ENCODE results near the gene SV2B. TPM values are rescaled to one million over a fixed set of nuclear protein-coding genes. Genes with fewer than 3 reads are reported as not detected.

Gene SV2B
- polyA plus RNA-seq, 4 donors = 0.79 to 1.3 (median 0.87) TPM

DNA sequence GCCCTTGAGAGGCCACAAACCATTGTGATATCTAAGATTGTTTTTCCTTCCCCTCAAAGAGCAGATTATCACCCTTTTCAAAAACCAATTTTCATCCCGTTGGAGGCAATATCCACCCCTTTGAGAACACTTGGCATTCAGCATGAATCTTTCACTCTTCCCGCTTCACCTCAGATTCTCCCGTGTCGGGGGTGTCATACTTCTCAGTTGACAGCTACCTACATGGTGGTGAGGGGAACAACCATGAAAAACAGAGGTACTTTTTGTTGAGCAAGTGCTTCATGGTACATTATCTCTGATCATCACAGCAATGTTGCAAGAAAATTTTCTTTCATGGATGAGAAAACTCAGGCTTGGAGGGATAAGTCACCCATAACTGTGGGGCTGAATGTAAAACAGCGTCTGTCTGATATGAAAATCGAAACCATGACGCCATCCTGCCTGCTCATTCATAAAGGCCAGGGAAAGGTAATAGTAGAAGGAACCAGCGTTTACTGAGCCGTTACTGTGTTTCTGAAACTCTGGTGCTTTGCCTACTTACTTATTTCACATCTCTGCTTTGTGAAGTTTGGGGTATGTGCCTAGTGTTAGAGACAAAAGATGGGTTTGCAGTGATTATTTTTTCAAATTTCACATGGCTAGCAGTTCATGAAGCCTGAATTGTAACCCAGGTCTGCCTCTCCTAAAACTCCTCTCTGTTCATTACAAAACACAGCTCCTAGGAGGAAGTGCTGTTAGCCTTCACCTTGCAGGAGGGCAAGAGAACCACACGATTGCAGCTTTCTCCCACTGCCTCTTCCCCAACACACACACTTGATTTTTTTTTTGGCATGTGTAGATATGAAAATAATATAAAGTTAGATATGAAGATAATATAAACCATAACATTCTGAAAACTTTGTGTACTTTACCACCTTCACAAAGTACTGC, 35.4 kb downstream of the SV2B start:
- no peak for DNase-seq (ENCODE audit: low read depth in 4 of 4, low spot score in 3 of 4)

GRCh38 chr15:91136386-91136923, 36.4 kb downstream of the SV2B start:
- DNase-seq (ENCODE audit: low read depth in 4 of 4, low spot score in 3 of 4) = no peak

DNA sequence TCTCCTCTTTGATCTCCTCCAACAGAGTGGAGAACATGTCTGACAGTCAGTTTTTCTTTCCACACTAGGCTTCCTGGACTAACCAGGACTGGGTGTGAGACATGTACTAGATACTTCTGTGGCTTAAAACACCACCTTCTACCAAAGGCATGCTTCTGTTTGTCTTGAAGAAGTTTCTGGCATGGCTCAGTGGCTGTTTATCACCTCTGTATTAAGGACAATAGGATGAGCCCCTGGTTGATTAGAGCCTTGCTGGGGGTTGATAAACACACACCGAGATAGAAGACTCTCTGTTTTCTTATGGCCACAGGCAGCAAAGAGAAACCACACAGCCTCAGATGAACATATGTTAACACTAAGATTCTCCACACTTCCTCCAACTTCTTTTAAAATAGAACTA, 40.5 kb downstream of the SV2B start:
- no peak for DNase-seq (ENCODE audit: low read depth in 4 of 4, low spot score in 3 of 4)

GRCh38 chr15:91141097-91141496, 41.0 kb downstream of the SV2B start:
- no peak for DNase-seq (ENCODE audit: low read depth in 4 of 4, low spot score in 3 of 4)

GRCh38 chr15:91142106-91142744, 42.2 kb downstream of the SV2B start:
- DNase-seq (ENCODE audit: low read depth in 4 of 4, low spot score in 3 of 4) = no peak

DNA sequence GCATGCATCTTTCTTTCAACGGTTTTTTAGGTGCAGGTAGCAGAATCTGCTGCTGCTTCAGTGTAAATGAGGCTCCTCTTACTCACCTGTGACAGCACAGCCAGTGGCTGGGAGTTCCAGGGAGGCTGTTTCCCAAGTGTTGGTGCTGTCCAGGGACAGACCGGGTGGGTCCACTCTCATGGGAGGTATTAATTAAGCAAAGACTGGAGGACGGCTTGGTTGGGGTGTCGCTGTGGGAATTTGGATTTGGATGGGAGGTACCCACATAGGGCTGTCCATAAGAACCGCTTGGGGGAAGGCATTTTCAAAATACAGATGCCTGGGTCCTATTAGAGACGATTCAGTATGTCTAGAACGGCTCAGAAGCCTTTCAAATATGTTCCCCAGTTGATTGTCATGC, 42.9 kb downstream of the SV2B start:
- no peak for DNase-seq (ENCODE audit: low read depth in 4 of 4, low spot score in 3 of 4)

DNA sequence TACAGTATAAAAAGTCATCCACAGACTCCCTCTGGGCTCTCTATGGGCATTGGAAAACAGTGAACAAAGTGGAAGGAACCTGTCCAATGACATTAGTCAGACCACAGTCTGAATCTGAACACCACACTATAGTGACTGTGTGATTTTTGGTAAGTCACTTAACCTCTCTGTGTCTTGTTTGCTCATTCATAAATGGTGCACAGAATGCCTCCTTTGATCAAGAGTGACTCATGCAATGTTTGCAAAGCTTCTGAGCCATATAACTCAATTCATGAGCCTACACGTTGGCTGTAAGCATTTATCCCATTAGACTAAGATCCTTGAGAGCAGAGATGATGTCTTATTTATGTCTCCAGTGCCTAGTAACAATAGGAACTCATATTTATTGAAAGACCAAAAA, 46.7 kb downstream of the SV2B start:
- no peak for DNase-seq (ENCODE audit: low read depth in 4 of 4, low spot score in 3 of 4)

DNA sequence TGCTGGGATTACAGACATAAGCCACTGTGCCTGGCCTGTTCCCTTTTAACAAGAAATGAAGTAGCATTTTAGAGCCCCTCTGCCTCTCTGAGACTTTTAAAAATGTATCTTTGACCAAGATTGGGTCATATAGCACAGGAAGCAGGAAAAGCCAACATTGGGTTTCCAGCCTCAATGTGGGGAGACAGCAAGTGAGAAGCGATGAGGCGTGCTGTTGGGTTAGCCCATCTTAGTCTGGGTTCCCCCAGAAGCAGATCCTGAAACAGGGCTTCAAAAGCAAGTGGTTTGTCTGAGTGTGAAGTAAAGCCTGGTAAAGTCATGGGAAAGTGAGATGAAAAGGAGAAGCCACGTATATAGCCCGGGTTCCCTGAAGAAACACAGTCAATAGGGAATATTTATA, 48.2 kb downstream of the SV2B start:
- DNase-seq (ENCODE audit: low read depth in 4 of 4, low spot score in 3 of 4) = no peak

DNA sequence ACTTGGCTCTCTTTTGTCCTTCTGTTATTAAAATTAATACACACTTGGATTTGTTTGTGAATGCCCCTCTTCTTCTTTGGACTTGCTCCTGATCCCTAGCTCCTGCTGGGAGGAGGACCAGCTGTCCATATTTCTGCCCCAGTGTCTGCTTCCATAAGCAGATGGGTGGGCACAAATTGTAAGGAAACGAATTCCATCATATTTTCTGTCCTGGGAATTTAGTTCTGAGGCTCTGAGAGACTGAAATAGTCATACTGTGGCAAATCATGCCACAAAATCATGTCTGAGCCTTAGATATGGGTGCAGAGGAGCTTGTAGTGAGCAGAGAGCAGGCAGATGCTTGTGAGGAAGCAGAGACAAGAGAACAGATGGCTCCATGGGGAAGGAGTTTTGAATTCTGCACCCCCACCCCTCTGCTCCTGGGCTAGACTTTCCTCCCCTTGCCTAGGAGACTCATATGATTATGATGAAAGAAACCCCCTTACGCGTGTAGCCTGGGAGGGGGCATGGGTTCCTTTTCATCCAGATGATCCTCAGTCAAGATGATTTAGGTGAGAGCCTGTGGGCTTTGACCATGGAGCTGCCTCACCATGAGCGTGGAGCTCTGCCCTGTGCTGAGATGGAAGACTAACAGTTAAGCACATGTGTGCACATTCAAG, 50.6 kb downstream of the SV2B start:
- no peak for DNase-seq (ENCODE audit: low read depth in 4 of 4, low spot score in 3 of 4)

DNA sequence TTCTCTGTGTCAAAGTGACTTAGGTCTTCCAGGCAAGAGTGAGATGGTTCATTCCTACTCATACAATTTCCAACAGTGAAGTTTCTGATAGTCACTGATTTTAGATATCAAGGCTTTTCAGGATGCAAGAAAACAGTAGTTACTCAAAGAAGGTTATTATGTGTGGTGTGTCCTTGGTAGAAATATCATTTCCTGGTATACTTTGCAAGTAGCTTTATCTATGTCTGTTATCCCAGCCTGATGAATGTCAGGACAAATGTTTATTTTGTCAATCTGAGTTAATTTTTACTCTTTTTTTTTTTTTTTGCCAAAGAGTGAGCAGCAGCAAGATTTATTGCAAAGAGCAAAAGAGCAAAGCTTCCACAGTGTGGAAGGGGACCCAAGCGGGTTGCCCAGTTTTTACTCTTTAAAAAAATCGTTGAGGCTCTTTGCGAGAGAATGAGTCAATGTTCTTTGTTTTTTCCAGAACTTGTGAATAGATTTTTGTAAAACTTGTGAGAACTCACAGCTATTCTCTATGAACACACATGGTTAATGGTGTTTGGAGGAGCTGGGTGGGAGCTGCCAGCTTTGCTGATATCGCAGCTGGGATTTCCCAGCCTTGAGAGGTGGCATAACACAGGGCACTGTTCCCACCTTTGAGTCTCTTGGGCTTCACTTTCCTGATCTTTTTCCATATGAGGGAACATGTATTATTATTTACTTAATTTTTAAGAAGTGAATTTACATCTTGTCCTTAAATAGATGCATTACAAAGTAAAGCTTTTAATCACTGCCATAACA, 51.9 kb downstream of the SV2B start:
- DNase-seq (ENCODE audit: low read depth in 4 of 4, low spot score in 3 of 4) = no peak

- DNase-seq (ENCODE audit: low read depth in 4 of 4, low spot score in 3 of 4) = no peak
Observed at GRCh38 chr15:91152896-91153581, 53.0 kb downstream of the SV2B start.

DNA sequence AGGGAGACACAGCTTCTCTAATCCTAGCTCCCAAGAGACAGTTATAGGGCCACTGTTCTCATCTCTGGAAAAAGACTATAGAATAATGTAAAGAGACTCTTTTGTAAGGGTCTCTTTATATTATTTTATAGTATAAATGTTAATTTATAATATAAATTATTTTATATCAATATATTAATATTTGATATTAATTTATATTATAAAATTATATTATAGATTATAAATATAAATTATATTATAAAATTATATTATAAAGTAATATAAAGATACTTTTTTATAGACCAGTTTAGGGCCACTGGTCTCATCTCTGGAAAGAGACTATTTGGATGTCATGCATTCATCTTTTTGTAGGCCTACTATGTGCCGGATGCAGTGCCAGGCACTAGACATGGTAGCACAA, 53.9 kb downstream of the SV2B start:
- no peak for DNase-seq (ENCODE audit: low read depth in 4 of 4, low spot score in 3 of 4)

DNA sequence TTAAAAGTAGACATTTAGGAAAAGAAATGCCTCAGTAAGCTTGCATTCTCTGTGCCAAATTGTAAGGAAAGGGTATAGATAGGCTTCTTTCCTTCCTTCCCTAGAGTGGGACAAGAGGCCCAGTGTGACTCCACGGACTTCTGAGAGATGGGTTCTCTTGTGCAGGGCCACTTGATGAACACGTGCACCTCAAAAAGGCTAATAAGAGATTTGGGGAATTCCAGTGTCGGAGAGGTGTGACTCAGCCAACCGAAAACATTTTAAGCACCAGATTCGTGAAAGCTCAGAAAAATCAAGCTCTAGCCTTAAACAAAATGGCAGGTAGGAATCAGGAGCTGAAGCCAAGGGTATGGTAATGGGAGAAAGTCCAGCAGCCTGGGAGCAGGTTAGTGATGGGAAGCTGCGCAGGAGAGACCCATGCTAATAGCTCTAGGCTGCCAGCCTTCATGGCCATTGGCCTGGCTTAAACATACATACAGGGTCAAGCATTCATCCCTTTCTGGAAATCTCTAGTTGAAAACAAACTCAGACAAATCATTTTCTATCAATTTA, 56.2 kb downstream of the SV2B start:
- no peak for DNase-seq (ENCODE audit: low read depth in 4 of 4, low spot score in 3 of 4)

DNA sequence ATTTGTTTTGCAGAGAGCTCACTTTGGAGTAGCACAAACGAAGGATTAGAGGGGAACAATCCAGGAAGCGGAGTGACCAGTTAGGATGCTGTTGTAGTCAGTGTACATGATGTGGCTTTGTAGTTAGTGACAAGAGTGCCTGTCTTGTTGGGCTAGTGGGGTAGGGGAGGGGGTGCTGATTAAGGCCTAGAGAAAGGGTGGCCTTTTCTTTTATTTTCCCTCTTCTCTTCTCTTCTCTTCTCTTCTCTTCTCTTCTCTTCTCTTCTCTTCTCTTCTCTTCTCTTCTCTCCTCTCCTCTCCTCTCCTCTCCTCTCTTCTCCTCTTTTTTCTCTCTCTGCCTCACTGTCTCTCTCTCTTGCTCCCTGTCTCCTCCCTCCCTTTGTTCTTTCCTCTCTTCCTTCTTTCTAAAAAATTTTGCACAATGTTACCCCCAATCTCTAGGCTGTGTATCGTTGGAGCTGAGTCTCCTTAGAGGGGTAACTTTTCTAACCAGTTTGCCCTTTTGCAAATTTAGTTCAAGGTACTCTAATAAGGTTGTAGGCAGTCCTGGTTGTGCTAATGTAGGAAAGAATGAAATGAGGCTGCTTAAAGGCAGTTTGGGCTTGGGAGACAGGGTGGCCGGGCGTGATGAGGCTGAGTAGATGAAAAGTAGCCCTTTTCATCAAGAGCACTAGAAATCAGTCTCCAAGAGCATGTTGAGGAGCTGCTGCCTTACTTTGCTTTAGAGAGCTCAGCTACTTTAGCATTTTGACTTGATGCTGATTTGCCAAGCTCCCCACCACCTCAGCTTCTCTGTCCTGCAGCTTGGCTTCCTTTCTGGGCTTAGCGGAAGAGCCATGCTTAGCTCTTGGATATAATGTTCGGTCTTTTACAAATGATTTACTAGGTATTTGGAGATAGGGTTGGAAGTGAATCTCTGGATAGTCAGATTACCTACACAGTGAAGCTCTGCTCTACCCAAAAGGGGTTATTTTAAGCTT, 58.6 kb downstream of the SV2B start:
- no peak for DNase-seq (ENCODE audit: low read depth in 4 of 4, low spot score in 3 of 4)

GRCh38 chr15:91165850-91166249, 65.8 kb downstream of the SV2B start:
- no peak for DNase-seq (ENCODE audit: low read depth in 4 of 4, low spot score in 3 of 4)

DNA sequence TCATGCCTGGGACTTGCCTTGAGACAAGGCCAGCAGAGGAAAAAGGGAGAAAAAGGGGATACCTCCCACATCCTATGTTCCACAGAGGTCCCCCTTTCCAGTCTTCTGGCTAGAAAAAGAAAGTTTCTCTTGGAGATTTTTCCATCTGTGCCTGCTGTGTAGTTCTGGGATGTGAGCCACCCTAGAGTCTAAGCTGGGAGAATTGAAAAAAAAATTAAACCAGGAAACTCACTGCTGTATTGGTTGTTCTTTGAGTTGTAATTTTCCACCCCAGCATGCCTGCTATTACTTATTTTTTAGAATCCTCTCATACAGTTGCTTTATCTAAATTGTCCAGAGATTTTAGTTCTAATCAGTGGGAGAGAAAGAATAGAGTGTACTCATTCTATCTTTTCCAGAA, 68.4 kb downstream of the SV2B start:
- no peak for DNase-seq (ENCODE audit: low read depth in 4 of 4, low spot score in 3 of 4)

GRCh38 chr15:91171334-91171733, 71.3 kb downstream of the SV2B start:
- no peak for DNase-seq (ENCODE audit: low read depth in 4 of 4, low spot score in 3 of 4)

DNA sequence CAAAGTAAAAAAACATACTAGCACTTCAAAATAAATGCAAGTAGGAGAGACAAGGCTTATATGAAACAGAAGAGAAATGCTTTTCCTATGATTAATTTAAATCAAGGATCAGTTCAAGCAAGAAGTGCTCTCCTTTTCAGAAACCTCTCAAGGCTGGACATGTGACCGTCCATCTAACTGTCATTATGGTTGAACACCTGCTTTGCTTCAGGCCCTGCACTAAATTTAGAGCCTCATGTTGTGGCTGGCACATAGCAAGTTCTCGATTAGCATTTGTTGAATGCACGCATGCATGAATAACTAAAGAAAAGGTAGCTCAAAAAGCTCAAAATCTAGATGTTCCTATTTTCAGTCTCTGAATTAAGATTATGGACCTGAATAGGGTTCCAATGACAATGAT, 82.0 kb downstream of the SV2B start:
- no peak for DNase-seq (ENCODE audit: low read depth in 4 of 4, low spot score in 3 of 4)

DNA sequence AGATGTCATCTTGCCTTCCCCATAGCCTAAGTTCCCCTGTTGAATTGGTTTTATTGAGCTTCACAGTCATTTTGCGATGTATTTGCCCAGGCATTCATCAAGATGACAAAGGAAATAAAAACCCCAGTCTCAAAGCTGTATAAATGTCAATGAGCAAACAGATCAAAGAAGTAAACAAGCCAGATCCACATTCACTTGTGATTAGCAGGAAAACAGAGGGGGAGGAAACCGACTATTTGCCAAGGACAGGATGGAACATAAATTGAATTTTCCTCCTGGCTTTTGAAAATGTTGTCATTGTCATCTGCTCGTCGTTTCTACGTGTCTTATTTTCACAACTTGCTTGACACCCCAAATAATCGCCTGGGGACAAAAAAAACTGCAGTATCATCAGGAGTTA, 83.5 kb downstream of the SV2B start:
- no peak for DNase-seq (ENCODE audit: low read depth in 4 of 4, low spot score in 3 of 4)

Measured in left renal pelvis (tissue), 4 donors.